Midbrain (tissue), 1 donor: Measurements from ENCODE around the gene HACE1.
A peak's percentile ranks its signal among the peaks of the same experiment; 100 is the strongest.
"Not testable (repeated sequence)": the region's sequence is repeated elsewhere in the genome, so short reads cannot be mapped to it uniquely, and the experiment has no call there.

ENCODE experiments used
- DNase-seq: peaks from one replicate; lab custom pipeline; 2025; lab: John Stamatoyannopoulos, UW

HACE1 gene

DNA sequence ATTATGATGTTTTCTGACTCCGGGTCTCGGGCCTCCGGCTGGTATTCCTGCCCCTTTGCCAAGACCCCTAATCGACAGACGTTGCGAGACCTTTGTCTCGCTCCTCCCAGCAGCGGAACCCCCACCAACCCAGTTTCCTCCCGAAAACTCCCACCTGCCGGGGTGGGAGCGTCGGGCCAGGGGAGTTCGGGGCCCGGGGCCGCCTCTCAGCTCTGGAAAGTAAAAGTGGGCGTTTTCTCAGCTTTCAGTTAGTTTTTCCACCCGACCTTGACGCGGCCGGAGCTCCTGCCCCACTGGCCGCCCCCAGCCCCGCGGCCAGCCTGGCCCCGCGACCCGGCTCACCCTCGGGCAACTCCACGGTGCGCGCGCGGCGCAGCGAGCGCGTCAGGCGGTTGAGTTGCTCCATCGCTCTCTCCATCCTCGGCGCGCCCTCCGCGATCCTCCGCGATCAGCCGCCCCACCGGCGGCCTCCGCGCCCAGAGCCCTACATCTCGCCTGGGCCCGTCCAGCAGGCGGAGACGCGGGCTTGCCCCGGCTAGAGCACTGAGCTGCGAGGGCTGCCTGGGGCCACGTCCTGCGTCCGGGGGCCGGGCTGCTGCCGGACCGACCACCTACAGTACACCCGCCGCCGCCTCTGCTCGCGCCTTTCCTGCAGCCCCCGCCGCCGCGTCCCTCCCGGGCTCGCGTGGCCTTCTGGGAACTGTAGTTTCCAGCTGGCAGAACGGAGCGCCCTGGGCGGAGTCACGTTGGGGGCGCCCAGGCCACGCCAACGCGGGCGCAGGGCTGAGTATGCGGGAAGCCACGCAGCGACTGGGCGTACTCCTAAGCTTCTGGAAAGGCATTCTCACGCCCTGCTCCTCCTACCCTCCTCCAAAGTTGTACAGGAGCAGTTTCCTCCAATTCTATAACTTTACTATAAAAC is at the start of gene HACE1:
TSS of gene HACE1 (minus strand) at position 695 of the 922 bp plus-strand sequence. CDS start at position 418, 277 bp downstream.
- DNase-seq, result peak; percentile 92

DNA sequence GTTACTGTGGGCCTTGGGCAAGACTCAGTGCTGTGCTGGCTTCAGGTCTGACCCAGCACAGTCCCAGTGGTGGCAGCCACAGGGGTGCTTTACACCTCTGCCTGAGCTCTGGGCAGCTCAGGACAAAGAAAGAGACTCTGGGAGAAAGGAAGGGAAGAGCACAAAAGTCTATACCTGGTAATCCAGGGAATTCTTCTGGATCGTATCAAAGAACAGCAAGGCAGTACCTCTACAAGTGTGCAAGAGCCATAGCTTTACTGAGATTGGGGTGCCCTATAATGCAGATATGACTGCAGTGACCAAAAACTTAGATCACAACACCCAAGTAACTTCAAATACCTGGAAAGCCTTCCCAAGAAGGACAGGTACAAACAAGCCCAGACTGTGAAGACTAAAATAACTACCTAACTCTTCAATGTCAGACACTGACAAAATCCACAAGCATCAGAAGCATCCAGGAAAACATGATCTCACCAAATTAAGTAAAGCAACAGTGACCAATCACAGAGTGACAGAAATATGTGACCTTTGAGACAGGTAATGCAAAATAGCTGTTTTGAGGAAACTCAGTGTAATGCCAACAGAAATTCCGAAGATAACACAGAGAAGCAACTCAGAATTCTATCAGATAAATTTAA is 49.3 kb upstream of the HACE1 start:
- no peak for DNase-seq

- no peak for DNase-seq
These were observed 48.5 kb upstream of the HACE1 start for GRCh38 chr6:104908031-104908887.

DNA sequence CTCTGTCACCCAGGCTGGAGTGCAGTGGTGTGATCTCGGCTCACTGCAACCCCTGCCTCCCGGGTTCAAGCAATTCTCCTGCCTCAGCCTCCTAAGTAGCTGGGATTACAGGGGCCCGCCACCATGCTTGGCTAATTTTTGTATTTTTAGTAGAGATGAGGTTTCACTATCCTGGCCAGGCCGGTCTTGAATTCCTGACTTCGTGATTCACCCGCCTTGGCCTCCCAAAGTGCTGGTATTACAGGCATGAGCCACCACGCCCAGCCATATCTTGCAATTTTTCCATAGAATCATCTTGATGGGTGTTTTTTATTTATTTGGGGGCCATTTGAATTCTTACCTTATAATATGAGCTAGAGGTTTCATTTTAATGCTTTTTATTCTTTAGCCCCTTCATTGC is 39.2 kb upstream of the HACE1 start:
- not testable (repeated sequence) for DNase-seq

DNA sequence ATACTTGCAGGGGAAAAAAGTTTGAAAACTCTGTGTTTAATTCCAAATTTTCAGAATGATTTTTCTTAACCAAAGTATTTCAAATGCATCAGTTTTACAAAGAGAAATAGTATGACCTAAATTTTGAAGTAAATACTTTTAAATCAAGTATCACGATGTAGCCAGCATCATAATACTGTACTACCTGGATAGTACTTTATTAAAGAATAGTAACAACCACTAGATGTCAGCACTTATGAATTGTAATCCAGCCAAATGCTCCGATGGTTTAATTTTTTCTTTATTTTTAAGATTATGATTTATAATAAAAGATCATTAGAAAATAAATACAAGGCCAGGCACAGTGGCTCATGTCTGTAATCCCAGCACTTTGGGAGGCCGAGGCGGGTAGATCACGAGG is 37.2 kb upstream of the HACE1 start:
- DNase-seq, result no peak

DNA sequence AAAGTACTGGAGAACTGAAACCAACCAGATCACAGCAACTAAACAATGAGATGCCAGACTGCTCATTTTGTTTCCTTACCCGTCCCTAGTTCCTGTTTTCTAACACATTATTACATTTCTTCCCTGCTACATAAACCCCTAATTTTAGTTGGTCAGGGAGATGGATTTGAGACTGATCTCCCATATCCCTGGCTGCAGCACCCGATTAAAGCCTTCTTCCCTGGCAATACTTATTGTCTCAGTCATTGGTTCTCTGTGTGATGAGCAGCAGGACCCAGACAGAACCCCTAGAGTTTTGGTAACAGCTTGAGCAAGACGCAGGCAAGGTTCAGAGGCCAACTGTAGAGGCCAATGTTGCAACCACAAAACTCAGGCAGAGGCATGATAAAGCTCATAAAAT is 28.3 kb upstream of the HACE1 start:
- DNase-seq, result no peak

DNA sequence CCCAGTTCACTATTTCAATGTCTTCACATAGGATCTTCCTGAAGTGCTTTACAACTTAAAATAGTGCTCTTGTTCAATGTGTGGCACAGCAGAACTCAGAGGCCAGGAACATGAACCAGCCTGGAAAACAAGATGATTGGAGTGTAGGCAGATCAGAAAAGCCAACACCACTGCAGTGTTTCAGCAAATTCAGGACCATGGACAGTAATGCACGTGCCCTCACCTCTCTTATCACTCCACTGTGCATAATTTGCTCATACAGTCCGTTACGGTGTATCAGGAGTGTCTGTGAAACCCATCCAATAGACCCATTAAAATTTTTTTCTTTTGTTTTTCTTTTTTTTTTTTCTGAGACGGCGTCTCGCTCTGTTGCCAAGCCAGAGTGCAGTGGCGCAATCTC is 27.6 kb upstream of the HACE1 start:
- no peak for DNase-seq

GRCh38 chr6:104885518-104886043 is 25.9 kb upstream of the HACE1 start:
- no peak for DNase-seq

GRCh38 chr6:104884867-104885517 is 25.3 kb upstream of the HACE1 start:
- no peak for DNase-seq

- DNase-seq, result no peak
These were observed 22.4 kb upstream of the HACE1 start for GRCh38 chr6:104881964-104882668.

GRCh38 chr6:104862456-104862855 is 2.7 kb upstream of the HACE1 start:
- DNase-seq, result no peak

DNA sequence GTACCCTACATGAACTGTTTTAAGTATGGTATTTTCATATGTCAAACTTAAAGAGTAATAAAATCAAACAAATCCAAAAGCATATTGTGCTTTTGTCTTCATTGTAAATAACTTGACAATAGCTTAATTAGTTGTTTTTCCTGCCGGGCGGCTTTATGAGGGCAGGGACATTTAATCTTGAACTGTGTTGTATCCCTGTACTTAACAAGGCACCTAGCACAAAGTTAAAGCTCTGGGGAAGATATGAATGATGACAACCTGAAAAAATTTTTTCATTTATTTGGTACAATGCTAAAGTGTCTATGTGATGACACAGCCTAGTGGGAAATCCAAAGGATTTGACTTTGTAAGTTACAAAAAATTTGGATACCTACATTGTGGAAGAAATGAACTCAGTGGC is 502 bp upstream of the HACE1 start:
- no peak for DNase-seq

GRCh38 chr6:104858642-104859041 is 1.1 kb downstream of the HACE1 start:
- DNase-seq, result no peak

- DNase-seq, result no peak
These were observed 4.2 kb downstream of the HACE1 start for GRCh38 chr6:104855507-104855906.

DNA sequence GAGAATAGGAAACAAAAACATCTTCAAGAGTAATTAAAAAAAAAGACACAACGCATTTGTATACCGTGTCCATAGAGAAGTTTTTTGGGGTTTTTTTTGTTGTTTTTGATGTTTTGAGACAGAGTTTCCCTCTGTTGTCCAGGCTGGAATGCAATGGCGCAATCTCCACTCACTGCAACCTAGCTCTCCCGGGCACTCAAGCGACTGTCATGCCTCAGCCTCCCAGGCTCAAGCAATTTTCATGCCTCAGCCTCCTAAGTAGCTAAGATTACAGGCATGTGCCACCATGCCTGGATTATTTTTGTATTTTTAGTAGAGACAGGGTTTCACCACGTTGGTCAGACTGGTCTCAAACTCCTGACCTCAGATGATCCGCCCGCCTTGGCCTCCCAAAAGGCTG is 12.0 kb downstream of the HACE1 start:
- not testable (repeated sequence) for DNase-seq

GRCh38 chr6:104843229-104843628 is 16.5 kb downstream of the HACE1 start:
- no peak for DNase-seq

DNA sequence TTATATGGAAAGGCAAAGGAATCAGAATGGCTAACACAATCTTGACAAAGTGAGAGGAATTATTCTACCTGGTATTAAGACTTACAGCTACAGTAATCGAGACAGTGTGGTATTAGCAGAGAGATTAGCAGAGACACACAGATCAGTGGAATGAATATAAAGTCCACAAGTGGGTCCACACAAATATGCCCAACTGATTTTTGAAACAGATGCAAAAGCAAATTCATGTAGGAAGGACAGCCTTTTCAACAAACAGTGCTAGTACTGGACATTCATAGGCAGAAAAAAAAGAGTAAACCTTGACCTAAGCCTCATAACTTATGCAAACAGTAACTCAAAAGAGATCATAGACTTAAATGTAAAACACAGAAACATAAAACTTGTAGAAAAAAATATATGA is 22.6 kb downstream of the HACE1 start:
- DNase-seq, result no peak

DNA sequence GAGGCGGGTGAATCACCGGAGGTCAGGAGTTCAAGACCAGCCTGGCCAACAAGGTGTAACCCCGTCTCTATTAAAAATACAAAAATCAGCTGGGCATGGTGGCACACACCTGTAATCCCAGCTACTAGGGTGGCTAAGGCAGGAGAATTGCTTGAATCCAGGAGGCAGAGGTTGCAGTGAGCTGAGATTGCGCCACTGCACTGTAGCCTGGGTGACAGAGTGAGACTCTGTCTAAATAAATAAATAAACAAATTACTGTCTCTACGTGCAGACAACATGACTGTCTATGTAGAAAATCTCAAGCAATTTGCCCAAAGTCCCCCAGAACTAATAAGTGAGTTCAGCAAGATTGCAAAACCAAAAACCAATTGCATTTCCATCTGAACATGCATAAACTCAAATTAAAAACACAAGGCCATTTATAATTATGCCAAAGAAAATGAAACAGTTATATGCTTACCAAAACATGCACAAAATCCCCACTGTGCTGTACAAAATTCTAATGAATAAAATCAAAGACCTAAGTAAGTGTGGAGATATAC is 23.2 kb downstream of the HACE1 start:
- not testable (repeated sequence) for DNase-seq

- DNase-seq, result no peak
These were observed 23.9 kb downstream of the HACE1 start for GRCh38 chr6:104835782-104836181.

DNA sequence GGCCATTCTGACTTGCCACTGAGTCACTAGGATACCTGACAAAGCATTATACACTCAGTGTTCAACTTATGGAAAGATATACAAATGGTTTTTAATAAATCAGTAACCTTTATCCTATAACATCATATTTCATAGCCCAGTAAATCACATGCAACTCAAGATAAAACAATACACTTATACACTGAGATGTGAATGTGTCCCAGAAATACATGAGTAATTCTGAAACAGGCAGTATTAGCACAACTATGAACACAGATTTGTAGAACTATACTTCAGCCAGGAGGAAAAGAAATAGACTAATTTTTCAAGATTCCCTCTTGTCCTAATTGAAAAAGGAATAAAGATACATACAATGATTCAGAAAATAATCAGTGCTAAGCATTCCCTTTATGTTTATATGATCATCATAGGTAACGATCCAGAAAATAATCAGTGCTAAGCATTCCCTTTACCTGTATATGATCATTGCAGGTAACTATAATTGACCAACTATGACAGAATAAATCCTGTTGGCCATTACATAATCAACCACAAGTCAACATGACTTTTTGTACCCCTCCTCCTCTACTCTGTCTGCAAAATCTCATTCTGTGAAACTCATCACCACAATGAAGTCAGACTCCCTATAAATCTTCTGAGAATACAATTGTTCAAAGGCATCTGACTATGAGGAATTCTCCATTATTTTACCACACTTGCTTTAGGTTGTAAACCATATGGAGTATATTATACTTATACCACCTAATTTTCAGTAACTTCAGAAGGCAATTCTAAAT is 30.3 kb downstream of the HACE1 start:
- DNase-seq, result no peak
